K562 (cell line): Measurements from ENCODE around the gene ZC3H12C.

Source experiments
- CTCF ChIP-seq, 3 experiments: IDR thresholded peaks in 2 of 3; conservative IDR thresholded peaks in 1 of 3; 2 replicates each; pipeline ENCODE4 v1.5.1; 2011 to 2012; ENCODE audit warnings: low read length in 3 of 3, mild to moderate bottlenecking in 3 of 3, control low read depth in 2 of 3, improper control_type of control experiment in 1 of 3, inconsistent platforms in 1 of 3, low read depth in 1 of 3, mixed read lengths in 1 of 3, moderate library complexity in 1 of 3; ENCODE audit not compliant: insufficient read depth in 2 of 3
- EP400 ChIP-seq: fragments of 450-650 bp; IDR thresholded peaks from 2 replicates; pipeline ENCODE4 v1.6.1; 2017; ENCODE audit warnings: antibody characterized with exemption, mild to moderate bottlenecking, moderate library complexity
- EZH2 ChIP-seq: IDR thresholded peaks from 2 replicates; pipeline ENCODE4 v1.6.1; 2012; ENCODE audit warnings: low read depth, mild to moderate bottlenecking, inconsistent platforms, low read length, borderline replicate concordance
- KHSRP ChIP-seq: fragments of 450-650 bp; IDR thresholded peaks from 2 replicates; pipeline ENCODE4 v1.6.1; 2017
- KLF6 ChIP-seq: fragments of 250-450 bp; sonication (Bioruptor Pico); IDR thresholded peaks from 2 replicates; pipeline ENCODE4 v1.4.0; 2020; ENCODE audit warnings: mild to moderate bottlenecking, moderate library complexity, borderline replicate concordance
- MAX ChIP-seq: sonication (generic); formaldehyde crosslinking; IDR thresholded peaks from 2 replicates; pipeline ENCODE4 v1.9.0; 2022; ENCODE audit warnings: mild to moderate bottlenecking, missing genetic modification reagents
- MYC ChIP-seq, 2 experiments: fragments of 250-450 bp in 1 of 2; sonication (Bioruptor Pico) in 1 of 2; IDR thresholded peaks; 2 replicates each; pipeline versions ENCODE4 v1.5.1 to v1.6.1; 2012 to 2021; ENCODE audit warnings: low read depth in 2 of 2, borderline replicate concordance in 1 of 2, improper control_type of control experiment in 1 of 2, low read length in 1 of 2, mild to moderate bottlenecking in 1 of 2, moderate library complexity in 1 of 2
- SMARCB1 ChIP-seq: IDR thresholded peaks from 2 replicates; pipeline ENCODE4 v1.6.1; 2011; ENCODE audit warnings: improper control_type of control experiment, low read depth; ENCODE audit not compliant: insufficient read length
- SMARCC2 ChIP-seq: fragments of 450-650 bp; IDR thresholded peaks from 2 replicates; pipeline ENCODE4 v1.6.1; 2017; ENCODE audit warnings: antibody characterized with exemption, moderate library complexity, mild to moderate bottlenecking, low read depth
- USF1 ChIP-seq: sonication (generic); formaldehyde crosslinking; IDR thresholded peaks from 2 replicates; pipeline ENCODE4 v1.9.0; 2022; ENCODE audit warnings: mild to moderate bottlenecking, missing genetic modification reagents

- TF ChIP-seq MYC (IDR thresholded peaks at IDR 0.05; ENCODE audit: low read depth, low read length) (no peak), MYC (CRISPR knock-in tag; IDR thresholded peaks at IDR 0.05; ENCODE audit: borderline replicate concordance, low read depth) (no peak), KLF6 (no peak), SMARCC2 (no peak), KHSRP (no peak), USF1 (CRISPR knock-in tag) (no peak), EP400 (no peak), CTCF (IDR thresholded peaks at IDR 0.05 in 2 of 3, conservative IDR thresholded peaks at IDR 0.05 in 1 of 3; ENCODE audit: insufficient read depth in 2 of 3, low read depth in 1 of 3, low read length in 3 of 3) (no peak), SMARCB1 (no peak), MAX (CRISPR knock-in tag) (no peak), EZH2 (no peak)
These were observed 30.9 kb upstream of the ZC3H12C start for GRCh38 chr11:110062247-110062646.
